PC-9 (cell line): ENCODE results near the gene CEP89. TPM values are rescaled to one million over a fixed set of nuclear protein-coding genes. Genes with fewer than 3 reads are reported as not detected.

Experiments
- BruUV-seq: library from RNA; stranded (reverse); fragments of 400-500 nt; replicated peaks from 2 replicates; lab custom pipeline; 2021; lab: Mats Ljungman, UMichigan
- CTCF ChIA-PET: fragments of 300-600 bp; sonication (Branson Sonifier 250); formaldehyde crosslinking; loops from one replicate; lab custom pipeline; 2022; ENCODE audit warnings: antibody characterized with exemption; lab: Charles Lee
- POLR2A ChIA-PET: fragments of 300-600 bp; sonication (Branson Sonifier 250); formaldehyde crosslinking; loops from one replicate; lab custom pipeline; 2022; ENCODE audit warnings: antibody characterized with exemption; ENCODE audit not compliant: unreplicated experiment; lab: Charles Lee
- DNase-seq, 2 experiments: peaks; one replicate each; pipeline versions ENCODE4 v3.0.0 to v3.0.0-alpha.2; 2015 to 2022; ENCODE audit warnings: mixed read lengths in 1 of 2
- H2AFZ ChIP-seq: fragments of 200-600 bp; sonication (generic); 2 replicates; pipeline ENCODE4 v1.8.1; 2017; ENCODE audit warnings: antibody characterized with exemption
- H3F3A ChIP-seq: fragments of 200-600 bp; sonication (generic); 2 replicates; pipeline ENCODE4 v1.8.1; 2017; ENCODE audit warnings: antibody characterized with exemption, mild to moderate bottlenecking, low read depth; ENCODE audit not compliant: insufficient read depth
- H3K27ac ChIP-seq: fragments of 200-600 bp; sonication (generic); 2 replicates; pipeline ENCODE4 v1.6.1; 2016; ENCODE audit warnings: mixed run types
- H3K27me3 ChIP-seq: fragments of 200-600 bp; sonication (generic); 2 replicates; pipeline ENCODE4 v1.6.1; 2016; ENCODE audit warnings: low read depth, mixed run types; ENCODE audit not compliant: insufficient read depth
- H3K36me3 ChIP-seq: fragments of 200-600 bp; sonication (generic); 2 replicates; pipeline ENCODE4 v1.6.1; 2016; ENCODE audit warnings: low read depth, mixed run types
- H3K4me1 ChIP-seq: fragments of 200-600 bp; sonication (generic); replicated peaks from 2 replicates; pipeline ENCODE4 v1.6.1; 2016; ENCODE audit warnings: mixed run types; ENCODE audit not compliant: insufficient read depth
- H3K4me2 ChIP-seq: fragments of 200-600 bp; sonication (generic); 2 replicates; pipeline ENCODE4 v1.6.1; 2017; ENCODE audit warnings: mixed run types
- H3K4me3 ChIP-seq: fragments of 200-600 bp; sonication (generic); 2 replicates; pipeline ENCODE4 v1.6.1; 2016; ENCODE audit warnings: mixed run types
- H3K79me2 ChIP-seq: fragments of 200-600 bp; sonication (generic); 2 replicates; pipeline ENCODE4 v1.6.1; 2017; ENCODE audit warnings: low read depth, mixed run types
- H3K9me2 ChIP-seq: fragments of 200-600 bp; sonication (generic); 2 replicates; pipeline ENCODE4 v1.8.1; 2017; ENCODE audit warnings: mild to moderate bottlenecking; ENCODE audit not compliant: insufficient read depth
- H3K9me3 ChIP-seq: fragments of 200-600 bp; sonication (generic); 2 replicates; pipeline ENCODE4 v1.8.1; 2016; ENCODE audit warnings: low read depth; ENCODE audit not compliant: insufficient read depth
- H4K20me1 ChIP-seq: fragments of 200-600 bp; sonication (generic); 2 replicates; pipeline ENCODE4 v1.8.1; 2017; ENCODE audit not compliant: insufficient read depth
- CTCF ChIP-seq: fragments of 200-600 bp; sonication (generic); conservative IDR thresholded peaks from 2 replicates; pipeline ENCODE4 v1.6.1; 2017; ENCODE audit warnings: mixed run types, antibody characterized with exemption, mild to moderate bottlenecking, moderate library complexity
- EZH2 ChIP-seq: fragments of 200-600 bp; sonication (generic); IDR thresholded peaks from 2 replicates; pipeline ENCODE4 v1.8.0; 2017; ENCODE audit warnings: antibody characterized with exemption, low read depth
- intact Hi-C: fragments of 100-400 bp; cut with micrococcal nuclease; formaldehyde crosslinking; loops from one replicate; pipeline ENCODE4 v1.10.0; 2022; ENCODE audit not compliant: unreplicated experiment
- total RNA-seq: library from RNA; stranded (reverse); gene quantifications from 2 replicates; pipeline ENCODE4 v1.2.3, GENCODE V29; 2021

CEP89 gene
- total RNA-seq, 1 experiment from 2014 or later: 33.6 TPM

- ChIA-PET POLR2A (no interaction called here), CTCF (no interaction called here)
- peak; percentile 35 to 47 for DNase-seq
- Histone ChIP-seq H3F3A (no peaks in the 10 kb centered on the region), H3K27ac (no peak overlapping the region), H4K20me1 (no peaks in the 10 kb centered on the region), H3K36me3 (no peaks in the 10 kb centered on the region), H3K27me3 (no peaks in the 10 kb centered on the region), H2AFZ (no peak overlapping the region), H3K9me2 (no peaks in the 10 kb centered on the region), H3K4me3 (no peak overlapping the region), H3K4me1 (no peaks in the 10 kb centered on the region), H3K9me3 (no peaks in the 10 kb centered on the region), H3K79me2 (no peaks in the 10 kb centered on the region), H3K4me2 (no peak overlapping the region)
- TF ChIP-seq CTCF (no peak), EZH2 (no peak)
- no TSS peak for BruUV-seq
- intact Hi-C loops: no loop called here
These were observed 94.9 kb downstream of the CEP89 start for GRCh38 chr19:32876919-32877285.

- Histone ChIP-seq H3K79me2 (no peaks in the 10 kb centered on the region), H3K27me3 (no peaks in the 10 kb centered on the region), H2AFZ (no peak overlapping the region), H3K9me2 (no peaks in the 10 kb centered on the region), H4K20me1 (no peaks in the 10 kb centered on the region), H3K9me3 (no peaks in the 10 kb centered on the region), H3K36me3 (no peaks in the 10 kb centered on the region), H3K4me3 (no peak overlapping the region), H3F3A (no peaks in the 10 kb centered on the region), H3K27ac (no peak overlapping the region), H3K4me1 (no peaks in the 10 kb centered on the region), H3K4me2 (no peak overlapping the region)
- POLR2A ChIA-PET: no interaction called here
- no TSS peak for BruUV-seq
- TF ChIP-seq EZH2 (no peak), CTCF (no peak)
- intact Hi-C loops: no loop called here
- CTCF ChIA-PET: no interaction called here
- DNase-seq: peak in 1 of 2 experiments; percentile 17
These were observed 95.4 kb downstream of the CEP89 start for GRCh38 chr19:32876236-32876918.

- ChIA-PET POLR2A (no interaction called here), CTCF (no interaction called here)
- no peak overlapping the region for H3K4me3 ChIP-seq
- no peak overlapping the region for H3K27ac ChIP-seq
- H2AFZ ChIP-seq: no peak overlapping the region
- DNase-seq: no peak
- no peaks in the 10 kb centered on the region for H3K36me3 ChIP-seq
- H3K27me3 ChIP-seq: no peaks in the 10 kb centered on the region
- no peaks in the 10 kb centered on the region for H4K20me1 ChIP-seq
- H3K9me3 ChIP-seq: no peaks in the 10 kb centered on the region
- no peaks in the 10 kb centered on the region for H3K79me2 ChIP-seq
- H3K9me2 ChIP-seq: no peaks in the 10 kb centered on the region
- intact Hi-C loops: no loop called here
- H3K4me2 ChIP-seq: no peak overlapping the region
- no TSS peak for BruUV-seq
- H3F3A ChIP-seq: no peaks in the 10 kb centered on the region
- no peaks in the 10 kb centered on the region for H3K4me1 ChIP-seq
- TF ChIP-seq CTCF (no peak), EZH2 (no peak)
These were observed 96.3 kb downstream of the CEP89 start for GRCh38 chr19:32875428-32875827.
